RWPE2 (cell line): Measurements from ENCODE around the gene BAAT.

Experiments
- ATAC-seq: fragments of 200-7000 bp; cut with Tn5 transposase; 3 replicates; pipeline ENCODE4 v1.9.1; 2021; ENCODE audit warnings: low read depth
- DNase-seq: peaks from one replicate; pipeline ENCODE4 v3.0.0-alpha.2; 2020; ENCODE audit warnings: low spot score
- H3K27ac ChIP-seq: fragments of 450-650 bp; 2 replicates; pipeline ENCODE4 v1.5.1; 2017; ENCODE audit warnings: mild to moderate bottlenecking; ENCODE audit not compliant: poor library complexity, severe bottlenecking
- H3K27me3 ChIP-seq: fragments of 250-450 bp; sonication (Bioruptor Pico); 2 replicates; pipeline ENCODE4 v1.5.1; 2021; ENCODE audit warnings: mild to moderate bottlenecking, moderate library complexity; ENCODE audit not compliant: insufficient read depth, poor library complexity, severe bottlenecking
- H3K36me3 ChIP-seq: fragments of 250-450 bp; sonication (Bioruptor Pico); 2 replicates; pipeline ENCODE4 v1.5.1; 2020; ENCODE audit warnings: low read depth, mild to moderate bottlenecking, moderate library complexity
- H3K4me1 ChIP-seq: fragments of 250-450 bp; sonication (Bioruptor Pico); 2 replicates; pipeline ENCODE4 v1.5.1; 2021; ENCODE audit warnings: mild to moderate bottlenecking, moderate library complexity; ENCODE audit not compliant: insufficient read depth, poor library complexity, severe bottlenecking
- H3K4me3 ChIP-seq: fragments of 250-450 bp; sonication (Bioruptor Pico); 2 replicates; pipeline ENCODE4 v1.5.1; 2021; ENCODE audit warnings: mild to moderate bottlenecking, moderate library complexity; ENCODE audit not compliant: severe bottlenecking
- H3K9me3 ChIP-seq: fragments of 250-450 bp; sonication (Bioruptor Pico); 2 replicates; pipeline ENCODE4 v1.5.1; 2021; ENCODE audit warnings: mild to moderate bottlenecking, moderate library complexity; ENCODE audit not compliant: severe bottlenecking
- CTCF ChIP-seq: fragments of 450-650 bp; IDR thresholded peaks from one replicate; pipeline ENCODE4 v1.5.1; 2017; ENCODE audit warnings: mild to moderate bottlenecking, moderate library complexity; ENCODE audit not compliant: poor library complexity, severe bottlenecking

BAAT gene

GRCh38 chr9:101356619-101357018 is 28.2 kb downstream of the BAAT start:
- DNase-seq, result no peak

GRCh38 chr9:101354765-101355708 is 29.8 kb downstream of the BAAT start:
- H3K4me3 ChIP-seq, result no peak overlapping the region
- DNase-seq (no peak), ATAC-seq (no peak)
- no peaks in the 10 kb centered on the region for H3K4me1 ChIP-seq
- no peaks in the 10 kb centered on the region for H3K36me3 ChIP-seq
- H3K27ac ChIP-seq, result no peak overlapping the region
- H3K27me3 ChIP-seq, result no peaks in the 10 kb centered on the region
- H3K9me3 ChIP-seq, result no peaks in the 10 kb centered on the region
- TF ChIP-seq CTCF, result no peak

More at GRCh38 chr9:101356619-101357018, 28.2 kb downstream of the BAAT start:
- no peaks in the 10 kb centered on the region for H3K27me3 ChIP-seq
- H3K36me3 ChIP-seq, result no peaks in the 10 kb centered on the region
- H3K4me1 ChIP-seq, result no peaks in the 10 kb centered on the region
- H3K9me3 ChIP-seq, result no peaks in the 10 kb centered on the region
- TF ChIP-seq CTCF, result no peak
- ATAC-seq, result no peak
- H3K4me3 ChIP-seq, result no peak overlapping the region
- no peak overlapping the region for H3K27ac ChIP-seq

- Histone ChIP-seq H3K4me1 (no peaks in the 10 kb centered on the region), H3K4me3 (no peak overlapping the region), H3K27me3 (no peaks in the 10 kb centered on the region), H3K9me3 (no peaks in the 10 kb centered on the region), H3K36me3 (no peaks in the 10 kb centered on the region), H3K27ac (no peak overlapping the region)
- no peak for DNase-seq
- no peak for ATAC-seq
- no peak for TF ChIP-seq CTCF
Measured at GRCh38 chr9:101354143-101354764, 30.6 kb downstream of the BAAT start.

- ATAC-seq (no peak), DNase-seq (no peak)
- TF ChIP-seq CTCF, result no peak
- Histone ChIP-seq H3K4me3 (no peak overlapping the region), H3K4me1 (no peaks in the 10 kb centered on the region), H3K27me3 (no peaks in the 10 kb centered on the region), H3K36me3 (no peaks in the 10 kb centered on the region), H3K27ac (no peak overlapping the region), H3K9me3 (no peaks in the 10 kb centered on the region)
Measured at GRCh38 chr9:101353683-101354082, 31.1 kb downstream of the BAAT start.
